ENCODE data around the gene SPATA2L. TPM values are rescaled to one million over a fixed set of nuclear protein-coding genes. Genes with fewer than 3 reads are reported as not detected.

SPATA2L gene
- total and polyA plus RNA-seq, 2 of the 13 experiments (the other 11 are each of a cell fraction or from before 2014, with no cell fraction given) = 9.1 to 20.7 TPM

GRCh38 chr16:89696670-89697128, 4.8 kb downstream of the SPATA2L start (continued):
- no peak for TF ChIP-seq ZFY (CRISPR knock-in tag; IDR thresholded peaks at IDR 0.05)
- no peak for TF ChIP-seq FOXP1 (IDR thresholded peaks at IDR 0.05)
- no peak for TF ChIP-seq FOXP1 (CRISPR knock-in tag; IDR thresholded peaks at IDR 0.05)
- no peak for TF ChIP-seq MLXIP (CRISPR knock-in tag; IDR thresholded peaks at IDR 0.05; ENCODE audit: borderline replicate concordance)
- no peak for TF ChIP-seq HNRNPH1 (optimal IDR thresholded peaks at IDR 0.05; ENCODE audit: low read depth, low read length)
- no peak for TF ChIP-seq TMF1 (CRISPR knock-in tag; IDR thresholded peaks at IDR 0.05; ENCODE audit: low read depth)
- peak; percentile 57; the same call in 1 of the 2 replicates for TF ChIP-seq SAFB2 (CRISPR knock-in tag; IDR thresholded peaks at IDR 0.05; ENCODE audit: borderline replicate concordance, low read depth)
- TF ChIP-seq ZNF251 (CRISPR knock-in tag; IDR thresholded peaks at IDR 0.05) = no peak
- no peak for TF ChIP-seq MIER3 (CRISPR knock-in tag; IDR thresholded peaks at IDR 0.05; ENCODE audit: borderline replicate concordance)
- no peak for TF ChIP-seq KIAA2018 (CRISPR knock-in tag; IDR thresholded peaks at IDR 0.05; ENCODE audit: borderline replicate concordance)
- TF ChIP-seq AGO2 (optimal IDR thresholded peaks at IDR 0.05; ENCODE audit: low read depth, low read length) = peak; percentile 79
- 0 out of 2 replicates have a peak, but pooled peaks have one; percentile 45 for TF ChIP-seq ZBTB38 (CRISPR knock-in tag; IDR thresholded peaks at IDR 0.05)
- TF ChIP-seq NR0B2 (CRISPR knock-in tag; IDR thresholded peaks at IDR 0.05) = no peak
- TF ChIP-seq ZNF607 (CRISPR knock-in tag; IDR thresholded peaks at IDR 0.05; ENCODE audit: borderline replicate concordance) = no peak
- no peak for TF ChIP-seq POLR2G (IDR thresholded peaks at IDR 0.05; ENCODE audit: low read depth, low read length)
- TF ChIP-seq ZBTB42 (CRISPR knock-in tag; IDR thresholded peaks at IDR 0.05) = 0 out of 2 replicates have a peak, but pooled peaks have one; percentile 29
